GM12878 (cell line): Measurements from ENCODE around the gene NLRC5. TPM values are rescaled to one million over a fixed set of nuclear protein-coding genes. Genes with fewer than 3 reads are reported as not detected.
A peak's percentile ranks its signal among the peaks of the same experiment; 100 is the strongest.

Source experiments
- ATAC-seq: fragments of 200-7000 bp; cut with Tn5 transposase; 3 replicates; pipeline ENCODE4 v1.9.1; 2020; ENCODE audit warnings: mild to moderate bottlenecking, moderate library complexity
- BruUV-seq: library from RNA; stranded (reverse); fragments of 400-500 nt; replicated peaks from 2 replicates; lab custom pipeline; 2021; lab: Mats Ljungman, UMichigan
- CTCF ChIA-PET: fragments of 300-600 bp; sonication (Branson Sonifier 250); formaldehyde crosslinking; extraction: SDS; loops from one replicate; lab custom pipeline; 2021; ENCODE audit warnings: inconsistent platforms; lab: Yijun Ruan, JAX
- POLR2A ChIA-PET: fragments of 350-600 bp; formaldehyde crosslinking; extraction: SDS; loops from one replicate; lab custom pipeline; 2021; ENCODE audit warnings: inconsistent platforms; lab: Charles Lee
- RAD21 ChIA-PET: fragments of 300-600 bp; sonication (Branson Sonifier 250); formaldehyde crosslinking; loops from one replicate; lab custom pipeline; 2023; ENCODE audit warnings: antibody characterized with exemption; ENCODE audit not compliant: unreplicated experiment; lab: Charles Lee
- SMC1A ChIA-PET: fragments of 300-600 bp; sonication (Branson Sonifier 250); formaldehyde crosslinking; loops from one replicate; lab custom pipeline; 2023; ENCODE audit not compliant: unreplicated experiment, uncharacterized antibody; lab: Charles Lee
- DNase-seq: peaks from one replicate; pipeline ENCODE4 v3.0.0-alpha.2; 2011; ENCODE audit warnings: low read depth, low spot score
- FAIRE-seq: peaks from 3 replicates; lab custom pipeline; 2011; peaks lifted over from hg19 to GRCh38; lab: Jason Lieb, UNC
- H2AFZ ChIP-seq: 2 replicates; pipeline ENCODE4 v1.6.0; 2011; ENCODE audit warnings: low read depth, low read length, control low read depth; ENCODE audit not compliant: control insufficient read depth
- H3K27ac ChIP-seq: 2 replicates; pipeline ENCODE4 v1.5.1; 2011; ENCODE audit warnings: control low read depth; ENCODE audit not compliant: control insufficient read depth, insufficient read depth
- H3K27me3 ChIP-seq, 2 experiments: replicated peaks in 1 of 2; 2 replicates each; pipeline versions ENCODE4 v1.6.0 to v1.6.1; 2011; ENCODE audit warnings: low read length in 1 of 2; ENCODE audit not compliant: control insufficient read depth in 2 of 2, insufficient read depth in 2 of 2
- H3K36me3 ChIP-seq, 2 experiments: 2 replicates each; pipeline ENCODE4 v1.5.1; 2011; ENCODE audit warnings: low read length in 1 of 2; ENCODE audit not compliant: control insufficient read depth in 2 of 2, insufficient read depth in 2 of 2
- H3K4me1 ChIP-seq: 2 replicates; pipeline ENCODE4 v1.6.1; 2011; ENCODE audit warnings: mild to moderate bottlenecking, low read length, moderate library complexity, mixed read lengths; ENCODE audit not compliant: control insufficient read depth, insufficient read depth
- H3K4me2 ChIP-seq: 2 replicates; pipeline ENCODE4 v1.6.0; 2011; ENCODE audit warnings: control low read depth; ENCODE audit not compliant: control insufficient read depth, insufficient read depth
- H3K4me3 ChIP-seq: fragments of 200-600 bp; sonication (generic); 2 replicates; pipeline ENCODE4 v1.5.1; 2016
- H3K79me2 ChIP-seq: 2 replicates; pipeline ENCODE4 v1.6.0; 2011; ENCODE audit warnings: low read length; ENCODE audit not compliant: control insufficient read depth, insufficient read depth
- H3K9ac ChIP-seq: 2 replicates; pipeline ENCODE4 v1.8.0; 2011; ENCODE audit warnings: low read length, control low read depth, mixed read lengths; ENCODE audit not compliant: control insufficient read depth, insufficient read depth
- H3K9me3 ChIP-seq: replicated peaks from 3 replicates; pipeline ENCODE4 v1.5.1; 2011; ENCODE audit warnings: mild to moderate bottlenecking, low read length; ENCODE audit not compliant: control insufficient read depth, insufficient read depth
- H4K20me1 ChIP-seq: 2 replicates; pipeline ENCODE4 v1.6.0; 2011; ENCODE audit not compliant: control insufficient read depth, insufficient read depth
- ESRRA ChIP-seq: IDR thresholded peaks from 2 replicates; pipeline ENCODE4 v1.6.1; 2012; ENCODE audit warnings: mild to moderate bottlenecking, low read length, improper control_type of control experiment
- JUND ChIP-seq: IDR thresholded peaks from 2 replicates; pipeline ENCODE4 v1.6.1; 2012; ENCODE audit warnings: low read depth, mild to moderate bottlenecking, low read length, improper control_type of control experiment, moderate library complexity
- MEF2B ChIP-seq: fragments of 450-650 bp; IDR thresholded peaks from 2 replicates; pipeline ENCODE4 v1.6.1; 2018; ENCODE audit warnings: mild to moderate bottlenecking, moderate library complexity; ENCODE audit not compliant: partially characterized antibody, poor library complexity, severe bottlenecking
- MXI1 ChIP-seq: fragments of 150-350 bp; IDR thresholded peaks from 2 replicates; pipeline ENCODE4 v1.6.1; 2011; ENCODE audit warnings: low read depth, mild to moderate bottlenecking, inconsistent platforms, low read length, improper control_type of control experiment
- PKNOX1 ChIP-seq: fragments of 450-650 bp; IDR thresholded peaks from 2 replicates; pipeline ENCODE4 v1.6.1; 2016; ENCODE audit warnings: mild to moderate bottlenecking
- POLR2AphosphoS5 ChIP-seq: IDR thresholded peaks from 2 replicates; pipeline ENCODE4 v1.6.1; 2011; ENCODE audit warnings: mild to moderate bottlenecking, low read length, inconsistent platforms
- SMAD1 ChIP-seq: fragments of 450-650 bp; IDR thresholded peaks from 2 replicates; pipeline ENCODE4 v1.6.1; 2018; ENCODE audit warnings: mild to moderate bottlenecking, low read depth; ENCODE audit not compliant: partially characterized antibody
- ZNF687 ChIP-seq: fragments of 450-650 bp; IDR thresholded peaks from 2 replicates; pipeline ENCODE4 v1.6.1; 2017; ENCODE audit warnings: mild to moderate bottlenecking, moderate library complexity
- WGBS: methylation state at CpG from one replicate; pipeline ENCODE4 v1.1.6; 2016; ENCODE audit warnings: low lambda C conversion rate; ENCODE audit not compliant: insufficient replicate concordance, insufficient coverage; ENCODE audit errors: missing lambda C conversion rate; 5-methylcytosine and 5-hydroxymethylcytosine counted together
- in situ Hi-C: fragments of 300-500 bp; cut with MboI; formaldehyde crosslinking; loops from 9 replicates; pipeline ENCODE4 v1.14.3; 2018; ENCODE audit warnings: mixed read lengths
- intact Hi-C: fragments of 100-400 bp; cut with micrococcal nuclease; formaldehyde crosslinking; loops from one replicate; pipeline ENCODE4 v1.14.2; 2022; ENCODE audit not compliant: unreplicated experiment
- polyA plus RNA-seq, 11 experiments: library from polyadenylated mRNA; depleted of rRNA in 4 of 11; unstranded in 6 of 11; stranded (reverse) in 5 of 11; fragments of >200 nt; fragmentation: Nextera tagmentation in 4 of 11; fragmentation: Illumina TruSeq in 1 of 11; extraction: Ambion mirVana in 4 of 11; extraction: Trizol in 1 of 11; gene quantifications; 1 replicate in 1 of 11; 2 replicates in 10 of 11; pipeline versions ENCODE4 v1.2.1 to v1.2.3, GENCODE V29; 2011 to 2016; ENCODE audit warnings: inconsistent platforms in 2 of 11, missing spikeins in 2 of 11, low read depth in 1 of 11
- total RNA-seq, 4 experiments: library from RNA; depleted of rRNA in 3 of 4; stranded (reverse); fragments of >200 nt in 3 of 4; fragmentation: Illumina TruSeq in 1 of 4; extraction: Trizol in 1 of 4; gene quantifications; 2 replicates each; pipeline versions ENCODE4 v1.2.1 to v1.2.3, GENCODE V29; 2013 to 2021

NLRC5 gene
- total and polyA plus RNA-seq, 10 of the 15 experiments (the other 5 are each of a cell fraction or from before 2014, with no cell fraction given), result 13.1 to 105 (median 57.3) TPM

- TF ChIP-seq PKNOX1, result 0 out of 2 replicates have a peak, but pooled peaks have one; percentile 11
Measured at GRCh38 chr16:56972403-56973293, 16.7 kb upstream of the NLRC5 start (continued).

GRCh38 chr16:56973294-56973689 lies 16.1 kb upstream of the NLRC5 start:
- in situ Hi-C loops (loop anchor here (5.0 kb wide), 1 partner anchor 69 kb away; no protein-coding TSS in a partner anchor), intact Hi-C loops (loop anchor here (5.0 kb wide), 1 partner anchor 214 kb away; the partner anchor contains the start of genes PSME3IP1 and RSPRY1)
- Histone ChIP-seq H3K27ac (no peak overlapping the region), H4K20me1 (no peaks in the 10 kb centered on the region), H2AFZ (no peak overlapping the region), H3K79me2 (no peaks in the 10 kb centered on the region), H3K4me1 (peaks cover 46% of the 10 kb centered on the region), H3K9me3 (no peaks in the 10 kb centered on the region), H3K4me3 (no peak overlapping the region), H3K27me3 (no peaks in the 10 kb centered on the region), H3K9ac (no peak overlapping the region), H3K36me3 (no peaks in the 10 kb centered on the region), H3K4me2 (peak overlapping the region; percentile 46; the same call in 1 of the 2 replicates)
- ChIA-PET POLR2A (interaction anchor here (0.9 to 17.6 kb wide), 6 partner anchors 10 to 72 kb away, joined by 3 to 343 read pairs (median 29); partner anchors contain the start of gene NLRC5), CTCF (interaction anchor here (0.8 to 19.4 kb wide), 7 partner anchors 6 to 73 kb away, joined by 3 to 420 read pairs (median 155); partner anchors contain the start of genes CETP and NLRC5), RAD21 (interaction anchor here (1.1 to 22.4 kb wide), 6 partner anchors 9 to 72 kb away, joined by 3 to 473 read pairs (median 72); partner anchors contain the start of gene NLRC5), SMC1A (interaction anchor here (0.6 to 31.6 kb wide), 9 partner anchors 8 to 79 kb away, joined by 3 to 604 read pairs (median 20); partner anchors contain the start of genes CETP and NLRC5)
- FAIRE-seq, result no peak
- DNase-seq, result no peak
- WGBS, result 72% methylated on average over 9 of the region's 9 CpGs
- no peak for ATAC-seq
- no TSS peak for BruUV-seq
- TF ChIP-seq POLR2AphosphoS5, result no peak
- no peak for TF ChIP-seq MXI1
- no peak for TF ChIP-seq ESRRA
- no peak for TF ChIP-seq JUND
- TF ChIP-seq SMAD1, result no peak
- 0 out of 2 replicates have a peak, but pooled peaks have one; percentile 5 for TF ChIP-seq ZNF687
- TF ChIP-seq MEF2B, result no peak
